ENCODE measurements around the gene RAPGEF4.

DNA sequence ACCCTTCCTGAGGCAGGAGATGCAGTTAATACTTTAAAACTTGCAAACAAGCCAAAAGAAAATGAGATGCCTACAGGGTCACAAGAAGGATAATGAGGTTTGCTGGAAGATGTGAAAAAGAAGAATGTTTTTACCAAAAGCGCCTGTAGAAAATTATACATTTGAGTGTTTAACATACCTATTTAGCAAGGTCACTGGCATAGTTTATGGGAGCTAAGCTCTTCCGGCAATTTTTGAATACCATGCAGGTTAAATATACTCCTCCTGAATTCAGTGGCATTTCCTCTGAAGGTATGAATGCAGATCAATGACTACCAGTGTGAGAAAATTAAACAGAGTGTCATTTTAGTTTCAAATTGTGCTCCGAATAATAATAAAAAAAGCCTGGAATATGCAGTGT is 318.8 kb downstream of the RAPGEF4 start:
- TF ChIP-seq, protein P1, sequence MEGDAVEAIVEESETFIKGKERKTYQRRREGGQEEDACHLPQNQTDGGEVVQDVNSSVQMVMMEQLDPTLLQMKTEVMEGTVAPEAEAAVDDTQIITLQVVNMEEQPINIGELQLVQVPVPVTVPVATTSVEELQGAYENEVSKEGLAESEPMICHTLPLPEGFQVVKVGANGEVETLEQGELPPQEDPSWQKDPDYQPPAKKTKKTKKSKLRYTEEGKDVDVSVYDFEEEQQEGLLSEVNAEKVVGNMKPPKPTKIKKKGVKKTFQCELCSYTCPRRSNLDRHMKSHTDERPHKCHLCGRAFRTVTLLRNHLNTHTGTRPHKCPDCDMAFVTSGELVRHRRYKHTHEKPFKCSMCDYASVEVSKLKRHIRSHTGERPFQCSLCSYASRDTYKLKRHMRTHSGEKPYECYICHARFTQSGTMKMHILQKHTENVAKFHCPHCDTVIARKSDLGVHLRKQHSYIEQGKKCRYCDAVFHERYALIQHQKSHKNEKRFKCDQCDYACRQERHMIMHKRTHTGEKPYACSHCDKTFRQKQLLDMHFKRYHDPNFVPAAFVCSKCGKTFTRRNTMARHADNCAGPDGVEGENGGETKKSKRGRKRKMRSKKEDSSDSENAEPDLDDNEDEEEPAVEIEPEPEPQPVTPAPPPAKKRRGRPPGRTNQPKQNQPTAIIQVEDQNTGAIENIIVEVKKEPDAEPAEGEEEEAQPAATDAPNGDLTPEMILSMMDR (IDR thresholded peaks at IDR 0.05) = no peak
- TF ChIP-seq POLR2A (IDR thresholded peaks at IDR 0.05) = no peak
